Heart right ventricle (tissue), 16 donors: Measurements from ENCODE around the gene PARP9. TPM values are rescaled to one million over a fixed set of nuclear protein-coding genes. Genes with fewer than 3 reads are reported as not detected.

ENCODE experiments used
- ATAC-seq, 8 donors: fragments of 200-7000 bp; cut with Tn5 transposase; one replicate each; pipeline ENCODE4 v1.9.1; 2020; ENCODE audit warnings: mild to moderate bottlenecking in 8 of 8, moderate library complexity in 8 of 8, moderate number of reproducible peaks in 1 of 8
- DNase-seq, 2 donors: peaks; one replicate each; pipeline ENCODE4 v3.0.0-alpha.2; 2020
- H3K27ac ChIP-seq, 10 donors: fragments of 200-600 bp; sonication (generic) in 2 of 10; one replicate each; pipeline versions ENCODE4 v1.5.0 to v1.8.0; 2020 to 2022; ENCODE audit warnings: mild to moderate bottlenecking in 3 of 10
- H3K27me3 ChIP-seq, 7 donors: fragments of 200-600 bp; one replicate each; pipeline ENCODE4 v1.8.0; 2021 to 2022; ENCODE audit warnings: mild to moderate bottlenecking in 2 of 7
- H3K36me3 ChIP-seq, 9 donors: fragments of 200-600 bp; sonication (generic) in 1 of 9; one replicate each; pipeline versions ENCODE4 v1.5.0 to v1.8.0; 2020 to 2022; ENCODE audit warnings: mild to moderate bottlenecking in 2 of 9
- H3K4me1 ChIP-seq, 9 donors: fragments of 200-600 bp; sonication (generic) in 1 of 9; one replicate each; pipeline versions ENCODE4 v1.5.0 to v1.8.0; 2020 to 2022; ENCODE audit warnings: mild to moderate bottlenecking in 4 of 9
- H3K4me3 ChIP-seq, 10 donors: fragments of 200-600 bp; sonication (generic) in 2 of 10; one replicate each; pipeline versions ENCODE4 v1.5.0 to v1.8.0; 2020 to 2022; ENCODE audit warnings: mild to moderate bottlenecking in 7 of 10, moderate library complexity in 2 of 10
- H3K9me3 ChIP-seq, 11 donors: fragments of 200-600 bp in 10 of 11; sonication (generic) in 2 of 11; one replicate each; pipeline versions ENCODE4 v1.5.0 to v1.8.0; 2013 to 2022; ENCODE audit warnings: mild to moderate bottlenecking in 2 of 11, control low read depth in 1 of 11, moderate library complexity in 1 of 11
- CTCF ChIP-seq, 9 donors: fragments of 200-600 bp; sonication (generic) in 2 of 9; IDR thresholded peaks; one replicate each; pipeline versions ENCODE4 v1.5.0 to v1.8.0; 2021 to 2022; ENCODE audit warnings: antibody characterized with exemption in 9 of 9, mild to moderate bottlenecking in 5 of 9, moderate library complexity in 1 of 9
- WGBS, 2 donors: extraction: QIAGEN DNeasy Blood & Tissue Kit; methylation state at CpG; one replicate each; pipeline ENCODE4 v1.1.7; 2013; ENCODE audit warnings: inconsistent platforms in 1 of 2; 5-methylcytosine and 5-hydroxymethylcytosine counted together
- intact Hi-C, 10 donors: fragments of 100-400 bp; cut with DNase I; formaldehyde crosslinking; loops; one replicate each; pipeline versions ENCODE4 v1.11.1 to v1.14.2; 2022
- polyA plus RNA-seq, 2 donors: library from polyadenylated mRNA; stranded (reverse); fragments of 200-250 nt; gene quantifications; one replicate each; pipeline ENCODE4 v1.2.3, GENCODE V29; 2013
- total RNA-seq, 10 donors: library from RNA; stranded (reverse); fragmentation: NEBNext Ultra II Directional in 3 of 10; extraction: Animal tissue kit (Norgen Biotek cat#: 25700) in 3 of 10; gene quantifications; one replicate each; pipeline versions ENCODE4 v1.2.1 to v1.2.4, GENCODE V29; 2021 to 2023
- donor health status: Arrhythmogenic right ventricular cardiomyopathy.
- donor health status: ischemic (EF 13 %, LVEDD 7.1; RV severe dilation, severe dysfunction).
- donor health status: healthy with polysubstance abuse.
- donor health status: DM: no; HTN: yes; CAD: no.
- donor health status: DM: no; HTN: no; CAD: no.
- donor health status: ischemic (EF 25% LVEDD 6.9; RV normal size, moderate dysfunction).
- donor health status: ischemic (EF 25% LVEDD 5.7; RV mildly dilated, moderate dysfunction).
- donor health status: healthy.
- donor health status: DM: yes; HTN: yes; CAD: no.
- donor health status: Ischemic cardiomyopathy.
- donor health status: ischemic (EF 35%, LVEDD 5.7; RV mildly dilated, moderate dysfunction).
- donor health status: nonischemic (EF 11% LVEDD 7.7; RV severe dilation, severe dysfunction).
- donor health status: DM: yes; HTN: yes; CAD: no.
- donor health status: PGD.
- donor health status: ischemic (EF 29% LVEDD 5.4; RV normal size, mild dysfunction).
- donor health status: nonischemic (EF 23%, LVEDD 6.1; RV moderate dilation, normal function).

Gene PARP9
- total and polyA plus RNA-seq, 12 donors = 7.1 to 60.4 (median 15.2) TPM

GRCh38 chr3:122589297-122589696 lies 25.2 kb upstream of the PARP9 start:
- H3K36me3 ChIP-seq = no peaks in the 10 kb centered on the region
- intact Hi-C loops = no loop called here
- no peak for DNase-seq
- no peaks in the 10 kb centered on the region for H3K4me1 ChIP-seq
- ATAC-seq = no peak
- H3K27ac ChIP-seq = no peak overlapping the region
- H3K9me3 ChIP-seq = no peaks in the 10 kb centered on the region
- H3K27me3 ChIP-seq = no peaks in the 10 kb centered on the region
- TF ChIP-seq CTCF (IDR thresholded peaks at IDR 0.05) = no peak
- WGBS, 2 donors = 67 to 78% methylated on average over 5 of the region's 5 CpGs
- no peak overlapping the region for H3K4me3 ChIP-seq

- 25 to 48% methylated on average over 2 of the region's 2 CpGs for WGBS, 2 donors
- no peak for ATAC-seq
- Histone ChIP-seq H3K4me1 (no peaks in the 10 kb centered on the region), H3K27ac (no peak overlapping the region), H3K36me3 (no peaks in the 10 kb centered on the region), H3K27me3 (no peaks in the 10 kb centered on the region), H3K4me3 (no peak overlapping the region), H3K9me3 (peaks cover 0 to 16% (median 11%) of the 10 kb centered on the region in 11 donors)
- intact Hi-C loops = no loop called here
- no peak for TF ChIP-seq CTCF (IDR thresholded peaks at IDR 0.05)
- DNase-seq = no peak
Measured at GRCh38 chr3:122587572-122587971, 23.5 kb upstream of the PARP9 start.

GRCh38 chr3:122586773-122587485 lies 22.8 kb upstream of the PARP9 start:
- Histone ChIP-seq H3K4me1 (no peaks in the 10 kb centered on the region), H3K36me3 (no peaks in the 10 kb centered on the region), H3K9me3 (peaks cover 0 to 23% (median 18%) of the 10 kb centered on the region in 11 donors), H3K4me3 (no peak overlapping the region), H3K27ac (no peak overlapping the region), H3K27me3 (no peaks in the 10 kb centered on the region)
- ATAC-seq (no peak), DNase-seq (no peak)
- no peak for TF ChIP-seq CTCF (IDR thresholded peaks at IDR 0.05)
- intact Hi-C loops = no loop called here

- no peak overlapping the region for H3K27ac ChIP-seq
- TF ChIP-seq CTCF (IDR thresholded peaks at IDR 0.05) = no peak
- no peaks in the 10 kb centered on the region for H3K36me3 ChIP-seq
- no peaks in the 10 kb centered on the region for H3K27me3 ChIP-seq
- whole genome bisulfite sequencing, 2 donors = 40 to 53% methylated on average over 1 of the region's 1 CpG
- no peaks in the 10 kb centered on the region for H3K4me1 ChIP-seq
- intact Hi-C loops = no loop called here
- DNase-seq (no peak), ATAC-seq (no peak)
- no peak overlapping the region for H3K4me3 ChIP-seq
- peaks cover 0 to 31% (median 24%) of the 10 kb centered on the region in 11 donors for H3K9me3 ChIP-seq
Measured at GRCh38 chr3:122586098-122586497, 22.0 kb upstream of the PARP9 start.
